Measurements from ENCODE around the gene FDXR. TPM values are rescaled to one million over a fixed set of nuclear protein-coding genes. Genes with fewer than 3 reads are reported as not detected.
"Not testable (repeated sequence)": the region's sequence is repeated elsewhere in the genome, so short reads cannot be mapped to it uniquely, and the experiment has no call there.

Gene FDXR, protein sequence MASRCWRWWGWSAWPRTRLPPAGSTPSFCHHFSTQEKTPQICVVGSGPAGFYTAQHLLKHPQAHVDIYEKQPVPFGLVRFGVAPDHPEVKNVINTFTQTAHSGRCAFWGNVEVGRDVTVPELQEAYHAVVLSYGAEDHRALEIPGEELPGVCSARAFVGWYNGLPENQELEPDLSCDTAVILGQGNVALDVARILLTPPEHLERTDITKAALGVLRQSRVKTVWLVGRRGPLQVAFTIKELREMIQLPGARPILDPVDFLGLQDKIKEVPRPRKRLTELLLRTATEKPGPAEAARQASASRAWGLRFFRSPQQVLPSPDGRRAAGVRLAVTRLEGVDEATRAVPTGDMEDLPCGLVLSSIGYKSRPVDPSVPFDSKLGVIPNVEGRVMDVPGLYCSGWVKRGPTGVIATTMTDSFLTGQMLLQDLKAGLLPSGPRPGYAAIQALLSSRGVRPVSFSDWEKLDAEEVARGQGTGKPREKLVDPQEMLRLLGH
- 5.6 TPM for total RNA-seq

DNA sequence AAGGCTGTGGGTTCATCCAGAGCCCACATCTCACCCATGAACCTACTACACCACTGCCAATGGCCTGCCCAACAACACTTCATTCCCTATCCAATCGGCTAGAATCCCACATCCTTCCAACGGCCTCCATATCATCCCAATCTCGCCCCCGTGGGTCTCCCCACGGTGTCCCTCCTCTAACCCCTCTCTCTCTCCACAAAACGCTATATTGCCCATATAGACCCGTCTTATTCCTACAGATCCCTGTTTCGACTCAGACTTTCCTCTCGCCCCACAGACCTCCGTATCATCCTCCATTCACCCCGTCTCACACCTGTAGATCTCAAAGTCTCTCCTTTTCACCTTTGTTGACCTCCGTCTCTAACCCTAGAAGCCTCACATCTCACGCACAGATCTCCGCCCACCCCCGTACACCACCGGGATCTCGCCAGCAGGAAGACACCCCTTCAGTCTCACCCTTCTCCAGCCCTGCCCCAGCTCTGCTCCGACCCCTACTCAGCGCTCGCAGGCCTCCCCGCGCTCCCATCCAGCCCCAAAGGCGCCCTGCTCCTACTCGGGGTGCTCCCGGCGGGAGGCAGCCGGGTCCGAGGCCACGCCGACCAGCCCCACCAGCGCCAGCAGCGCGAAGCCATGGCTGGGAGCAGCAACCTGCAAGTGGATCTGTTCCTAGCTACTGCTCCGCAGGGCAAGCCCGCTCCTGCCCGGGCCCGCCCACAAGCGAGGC, at the start of gene FDXR:
Gene FDXR, minus strand, starts transcription at position 682 of the 724 bp plus-strand sequence. Its CDS starts 50 bp downstream, at position 632.
- DNase-seq, result no peak

DNA sequence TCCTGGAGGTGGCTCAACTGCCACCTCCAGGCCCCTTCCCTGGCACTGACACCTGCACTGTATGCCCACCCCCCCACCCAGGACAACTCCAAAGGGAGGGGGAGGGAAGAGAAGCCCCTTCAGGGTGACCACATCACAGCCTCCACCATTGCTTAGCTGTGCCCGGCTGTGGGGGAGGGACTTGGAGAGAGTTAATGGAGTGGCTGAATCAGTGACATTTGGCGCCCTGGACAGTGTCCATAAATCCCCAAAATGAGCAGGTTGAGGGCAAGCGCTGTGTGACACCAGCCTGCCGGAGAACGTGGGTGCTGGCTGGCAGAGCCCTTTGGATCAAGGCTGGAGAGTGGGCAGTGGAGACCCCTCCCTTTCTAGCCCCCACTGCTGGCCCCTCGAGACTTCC, 49.4 kb upstream of the FDXR start:
- DNase-seq, result no peak

DNA sequence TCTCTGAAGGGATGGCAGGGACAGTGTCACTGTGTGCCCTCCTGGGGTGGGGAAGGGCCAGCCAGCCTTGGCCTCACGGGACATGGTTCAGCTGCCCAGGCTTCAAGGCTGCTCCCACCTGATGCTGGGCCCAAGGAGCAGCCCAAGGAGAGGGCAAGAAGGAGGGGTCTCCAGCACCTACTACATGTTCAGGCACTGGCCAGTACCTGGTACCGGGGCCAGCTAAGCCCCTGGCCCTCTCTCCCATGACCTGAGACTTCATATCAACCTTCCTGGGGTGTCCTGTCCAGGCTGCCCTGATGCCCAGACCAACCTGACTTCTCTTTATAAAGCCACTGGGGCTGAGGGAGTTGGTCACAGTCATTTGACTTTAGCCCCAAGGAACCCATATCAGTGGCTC, 49.0 kb upstream of the FDXR start:
- DNase-seq, result no peak

DNA sequence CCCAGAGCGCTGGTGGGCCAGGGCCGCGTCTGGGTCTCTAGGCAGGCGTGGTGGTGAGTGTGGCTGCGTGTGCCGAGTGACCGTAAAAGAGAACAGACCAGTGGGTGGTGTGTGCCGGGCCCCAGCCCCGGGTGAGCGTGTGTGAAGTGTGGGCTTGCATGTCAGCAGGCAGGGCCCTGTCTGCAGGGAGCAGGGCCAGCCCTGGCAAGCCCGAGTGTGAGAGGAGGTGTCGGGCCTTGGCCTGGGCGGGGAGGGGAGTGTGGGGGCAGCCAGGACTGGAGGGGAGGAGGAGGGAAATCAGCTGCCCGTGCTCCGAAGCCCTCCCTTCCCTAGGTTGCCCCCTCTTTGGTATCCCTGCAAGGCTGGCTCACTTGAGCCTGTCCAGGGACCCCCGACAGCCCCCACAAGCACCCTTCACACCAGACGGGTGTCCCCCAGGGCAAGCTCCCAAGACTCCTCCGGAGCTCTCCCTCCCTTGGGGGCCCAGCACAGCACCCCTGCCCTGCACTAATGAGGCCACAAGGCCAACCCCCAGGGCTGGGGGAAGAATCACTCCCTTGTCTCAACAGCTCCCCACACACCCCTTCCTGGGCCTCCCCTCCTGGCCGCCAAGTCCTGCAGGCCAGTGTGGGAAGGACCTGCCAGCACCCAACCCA, 48.4 kb upstream of the FDXR start:
- no peak for DNase-seq

DNA sequence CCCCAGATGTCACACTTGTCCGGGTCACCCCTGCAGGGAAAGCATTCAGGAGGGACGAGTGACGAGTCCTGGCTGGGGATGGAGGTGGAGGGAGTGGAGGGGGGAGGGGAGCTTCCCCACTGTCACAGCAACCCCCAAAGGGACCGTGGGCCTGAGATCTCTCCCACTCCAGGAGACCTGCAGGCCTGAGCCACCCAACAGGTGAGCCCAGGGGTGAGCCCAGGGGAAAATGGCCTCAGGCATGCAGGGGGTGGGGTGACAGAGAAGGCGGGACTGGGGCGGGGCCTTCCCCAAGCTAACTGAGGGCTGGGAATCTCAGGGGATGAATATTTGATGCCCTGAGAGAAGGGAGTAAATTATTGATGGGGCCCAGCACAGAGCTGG, 47.8 kb upstream of the FDXR start:
- DNase-seq, result no peak

DNA sequence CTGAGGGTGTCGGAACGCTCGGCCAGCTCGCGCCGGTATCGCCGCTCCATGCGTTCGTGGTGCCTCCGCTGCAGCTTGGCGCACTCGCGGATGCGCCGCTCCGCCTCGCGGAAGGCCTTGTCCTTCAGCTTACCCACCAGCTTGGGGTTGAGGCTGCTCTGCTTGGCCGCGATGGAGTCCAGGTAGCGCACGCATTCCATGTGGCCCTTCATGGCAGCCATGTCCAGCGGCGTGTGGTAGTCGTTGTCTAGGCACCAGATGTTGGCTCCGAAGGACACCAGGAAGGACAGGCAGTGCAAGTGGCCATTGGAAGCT, 47.5 kb upstream of the FDXR start:
- no peak for DNase-seq

DNA sequence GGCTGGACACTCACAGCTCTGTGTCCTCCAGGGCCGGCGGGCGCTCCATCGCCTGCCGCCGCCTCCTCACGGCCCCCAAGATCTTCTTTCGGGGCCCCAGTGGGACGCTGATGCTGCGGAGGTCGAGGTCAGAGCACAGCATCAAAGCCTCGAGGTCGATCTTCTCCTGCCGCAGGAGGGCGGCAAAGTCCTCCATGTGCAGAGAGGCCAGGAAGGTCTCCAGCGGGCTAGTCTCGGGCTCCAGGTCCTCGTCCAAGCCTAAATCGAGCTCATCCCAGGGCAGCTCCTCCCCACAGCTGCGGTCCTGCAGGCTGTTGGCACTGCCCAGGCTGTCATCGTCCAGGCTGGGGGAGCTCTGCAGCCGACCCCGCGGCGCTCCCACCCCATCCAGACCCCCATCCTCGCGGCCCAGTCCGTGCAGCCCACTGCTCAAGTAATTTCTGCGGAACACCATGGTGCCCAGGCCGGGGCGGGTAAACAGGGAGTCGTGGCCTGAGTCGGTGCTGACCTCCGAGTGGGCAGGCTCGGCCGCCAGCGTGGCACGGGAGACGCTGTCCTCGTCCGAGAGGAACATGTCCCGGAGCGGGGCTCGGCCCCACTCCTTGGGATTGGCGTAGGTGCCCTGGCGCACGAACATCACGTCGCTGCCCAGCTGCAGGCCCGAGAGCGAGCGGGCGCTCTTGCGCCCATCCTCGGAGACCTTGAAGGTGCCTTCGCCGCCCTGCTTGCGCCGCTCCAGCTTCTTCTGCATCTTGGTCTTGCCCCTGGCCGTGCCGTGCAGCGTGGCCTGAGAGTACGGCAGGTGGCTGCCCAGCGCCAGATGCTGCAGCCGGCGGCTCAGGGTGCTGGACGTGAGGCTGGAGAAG, 46.9 kb upstream of the FDXR start:
- DNase-seq, result no peak

DNA sequence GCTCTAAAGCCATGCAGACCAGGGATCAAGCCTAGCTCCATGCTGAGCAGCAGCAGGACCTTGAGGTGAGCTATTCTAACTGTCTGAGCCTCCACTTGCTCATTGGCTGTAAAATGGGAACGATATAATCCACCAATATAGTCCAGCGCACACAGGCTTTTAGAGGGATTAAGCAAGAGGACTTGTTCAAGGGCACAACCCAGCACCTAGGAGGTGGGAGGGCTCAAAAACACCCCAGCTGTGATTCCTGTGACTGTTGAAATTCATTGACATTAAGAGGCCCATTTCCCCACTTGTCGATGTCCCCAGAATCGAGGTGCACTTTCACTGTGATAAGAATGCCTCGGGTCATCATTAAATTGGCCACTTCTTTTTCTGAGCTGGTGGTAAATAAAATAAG, 46.1 kb upstream of the FDXR start:
- DNase-seq, result no peak

DNA sequence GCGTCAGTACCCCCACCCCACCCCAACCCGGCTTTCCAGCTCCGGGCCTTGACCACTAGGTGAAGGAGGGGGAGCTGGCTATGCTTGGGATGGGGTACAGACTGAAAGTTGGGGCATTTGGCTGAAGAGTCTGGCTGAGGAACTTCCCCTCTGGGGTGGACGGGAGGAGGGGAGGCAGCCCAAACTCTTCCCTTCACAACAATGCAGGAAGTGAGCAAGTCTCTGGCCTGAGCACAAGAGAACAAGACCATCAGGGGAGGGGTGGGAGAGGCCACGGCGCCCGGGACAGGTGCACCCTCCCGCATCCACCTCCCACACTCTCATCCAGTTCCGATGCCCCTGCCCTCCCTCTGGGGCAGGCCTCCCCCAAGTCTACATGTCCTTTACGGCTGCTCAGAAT, 44.6 kb upstream of the FDXR start:
- no peak for DNase-seq

DNA sequence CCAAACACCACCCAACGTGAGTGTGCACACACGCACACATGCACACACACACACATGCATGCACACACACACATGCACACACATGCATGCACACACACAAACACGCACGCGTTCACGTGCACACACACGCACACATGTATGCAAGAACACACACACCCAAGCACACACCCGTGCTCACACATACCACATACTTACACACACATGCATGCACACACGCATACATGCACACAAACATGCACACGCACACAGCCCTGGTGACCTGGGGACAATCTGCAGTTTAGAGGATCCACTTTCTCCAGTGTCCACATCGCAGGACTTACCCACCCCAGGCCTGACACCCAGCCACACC, 44.0 kb upstream of the FDXR start:
- DNase-seq, result no peak

DNA sequence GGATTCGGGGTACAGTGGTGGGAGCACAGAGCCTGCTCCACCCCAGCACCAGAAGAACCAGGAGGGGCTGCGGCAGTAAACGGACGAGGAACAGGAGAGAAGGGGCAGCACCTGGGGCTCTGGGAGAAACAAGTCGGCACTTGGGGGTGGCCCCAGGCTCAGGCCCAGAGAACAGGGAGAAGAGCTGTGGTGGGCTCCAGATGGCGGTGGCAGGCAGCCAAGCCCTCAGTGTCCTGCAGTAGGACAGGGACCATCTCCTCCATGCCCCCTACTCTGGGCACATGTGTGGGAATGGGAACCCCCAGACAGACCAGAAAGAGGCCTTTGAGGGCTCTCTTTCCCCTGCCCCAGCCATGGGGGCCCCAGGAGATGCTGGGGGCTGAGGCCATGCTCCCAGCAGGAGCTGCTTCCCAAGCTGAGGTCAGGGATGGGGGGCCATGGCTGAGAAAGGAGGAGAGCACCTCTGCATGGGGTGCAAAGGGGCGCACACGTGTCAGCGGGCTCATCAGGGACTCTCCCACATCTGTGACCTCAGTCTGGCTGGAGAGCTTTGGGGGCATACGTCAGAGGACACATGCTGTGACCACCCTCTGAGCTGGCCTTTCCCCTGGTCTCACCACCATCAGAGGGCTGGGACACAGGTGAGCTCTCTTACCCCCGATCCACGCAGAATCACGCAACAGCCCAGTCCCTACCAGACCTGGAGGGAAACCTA, 43.5 kb upstream of the FDXR start:
- no peak for DNase-seq

DNA sequence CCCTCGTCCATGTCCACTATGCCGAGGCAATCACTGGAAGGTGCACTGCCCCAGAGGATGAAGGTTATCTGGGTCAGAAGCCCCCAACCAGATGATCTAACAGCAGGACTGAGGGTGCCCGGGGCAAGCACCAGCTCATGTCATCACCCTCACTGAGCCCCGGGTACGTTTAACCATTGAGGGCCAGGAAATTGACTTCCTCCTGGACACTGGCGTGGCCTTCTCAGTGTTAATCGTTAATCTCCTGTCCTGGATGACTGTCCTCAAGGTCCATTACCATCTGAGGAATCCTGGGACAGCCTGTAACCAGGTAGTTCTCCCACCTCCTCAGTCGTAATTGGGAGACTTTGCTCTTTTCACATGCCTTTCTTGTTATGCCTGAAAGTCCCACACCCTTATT, 38.6 kb upstream of the FDXR start:
- not testable (repeated sequence) for DNase-seq

DNA sequence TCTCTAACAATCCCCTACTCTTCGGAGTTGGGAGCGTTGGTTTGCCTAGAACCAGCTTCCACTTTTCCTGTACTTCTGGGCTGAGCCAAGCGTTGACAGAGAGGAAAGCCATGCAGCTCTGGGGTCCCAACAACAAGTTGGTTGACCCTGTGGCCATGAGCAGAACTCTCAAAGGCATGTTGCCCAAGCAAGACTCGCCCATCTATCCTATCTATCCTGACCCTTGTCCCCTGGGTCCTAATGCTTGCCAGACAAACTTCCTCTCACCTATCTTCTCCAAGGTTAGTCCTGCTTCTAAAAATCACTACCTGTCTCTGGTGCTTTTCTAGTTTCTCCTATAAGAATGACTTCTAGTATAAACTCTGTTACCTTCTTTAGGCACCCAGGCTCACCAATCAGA, 36.3 kb upstream of the FDXR start:
- not testable (repeated sequence) for DNase-seq

DNA sequence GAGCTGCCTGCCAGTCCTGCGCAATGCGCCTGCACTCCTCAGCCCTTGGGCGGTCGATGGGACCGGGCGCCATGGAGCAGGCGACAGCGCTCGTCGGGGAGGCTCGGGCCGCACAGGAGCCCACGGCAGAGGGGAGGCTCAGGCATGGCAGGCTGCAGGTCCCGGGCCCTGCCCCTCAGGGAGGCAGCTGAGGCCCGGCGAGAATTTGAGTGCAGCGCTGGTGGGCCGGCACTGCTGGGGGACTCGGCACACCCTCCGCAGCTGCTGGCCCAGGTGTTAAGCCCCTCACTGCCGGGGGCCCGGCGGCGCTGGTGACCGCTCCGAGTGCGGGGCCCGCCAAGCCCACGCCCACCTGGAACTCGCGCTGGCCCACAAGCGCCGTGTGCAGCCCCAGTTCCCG, 34.2 kb upstream of the FDXR start:
- no peak for DNase-seq

DNA sequence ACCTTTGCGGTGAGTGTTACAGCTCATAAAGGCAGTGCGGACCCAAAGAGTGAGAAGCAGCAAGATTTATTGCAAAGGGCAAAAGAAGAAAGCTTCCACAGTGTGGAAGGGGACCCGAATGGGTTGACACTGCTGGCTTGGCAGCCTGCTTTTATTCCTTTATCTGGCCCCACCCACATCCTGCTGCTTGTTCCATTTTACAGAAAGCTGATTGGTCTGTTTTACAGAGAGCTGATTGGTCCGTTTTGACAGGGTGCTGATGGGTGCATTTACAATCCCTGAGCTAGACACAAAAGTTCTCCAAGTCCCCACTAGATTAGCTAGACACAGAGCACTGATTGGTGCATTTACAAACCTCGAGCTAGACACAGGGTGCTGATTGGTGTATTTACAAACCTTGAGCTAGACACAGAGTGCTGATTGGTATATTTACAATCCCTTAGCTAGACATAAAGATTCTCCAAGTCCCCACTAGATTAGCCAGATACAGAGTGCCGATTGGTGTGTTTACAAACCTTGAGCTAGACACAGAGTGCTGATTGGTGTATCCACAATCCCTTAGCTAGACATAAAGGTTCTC, 33.5 kb upstream of the FDXR start:
- DNase-seq, result not testable (repeated sequence)

DNA sequence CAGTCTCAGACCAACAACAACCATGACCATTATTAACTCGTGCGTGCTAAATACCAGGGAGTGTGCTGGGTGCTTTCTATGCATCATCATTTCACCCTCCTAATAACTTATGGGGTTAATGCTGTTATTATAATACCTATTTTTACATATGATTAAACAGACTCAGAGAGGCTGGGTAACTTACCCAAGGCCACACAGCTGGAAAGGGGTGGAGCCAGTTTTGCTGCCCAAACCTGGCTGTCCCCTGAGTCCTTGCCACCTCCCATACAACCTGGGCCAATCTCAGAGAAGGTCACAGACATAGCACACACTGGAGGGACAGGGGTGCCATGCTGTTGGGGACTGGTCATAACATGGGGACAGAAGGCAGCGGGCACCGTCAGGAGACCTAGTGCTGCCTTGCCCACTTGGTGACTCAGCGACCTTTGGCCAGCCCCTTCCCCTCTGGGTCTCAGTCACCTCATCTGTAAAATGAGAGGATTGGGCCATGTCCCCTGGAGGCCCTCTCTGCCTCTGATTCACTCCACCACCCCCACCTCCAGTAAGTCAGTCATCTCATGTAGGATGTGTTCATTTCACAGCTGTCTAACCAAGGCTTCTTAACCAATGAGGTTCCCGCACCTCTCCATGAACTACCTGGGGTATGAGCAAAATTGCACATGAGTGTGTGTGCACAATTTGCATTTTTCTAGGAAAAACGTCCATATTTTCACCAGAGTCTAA, 32.1 kb upstream of the FDXR start:
- no peak for DNase-seq

DNA sequence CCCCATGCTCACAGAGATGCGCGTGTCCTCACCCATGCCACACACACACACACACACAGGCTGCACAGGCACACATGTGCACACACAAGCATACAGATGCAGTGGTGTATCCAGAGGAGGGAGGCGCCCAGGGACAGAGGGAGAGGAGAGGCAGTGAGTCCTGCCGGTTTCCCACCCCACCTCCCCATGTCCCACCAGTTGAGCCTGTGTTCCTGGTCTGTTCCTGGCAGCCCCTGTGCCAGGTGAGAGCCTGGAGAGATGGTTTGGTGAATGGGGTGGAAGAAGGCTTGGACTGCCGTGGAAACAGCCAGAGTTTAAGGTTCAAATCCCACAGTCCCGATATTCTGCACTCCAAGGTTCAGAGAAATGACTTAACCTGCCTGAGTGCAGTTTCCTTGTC, 30.9 kb upstream of the FDXR start:
- DNase-seq, result no peak

DNA sequence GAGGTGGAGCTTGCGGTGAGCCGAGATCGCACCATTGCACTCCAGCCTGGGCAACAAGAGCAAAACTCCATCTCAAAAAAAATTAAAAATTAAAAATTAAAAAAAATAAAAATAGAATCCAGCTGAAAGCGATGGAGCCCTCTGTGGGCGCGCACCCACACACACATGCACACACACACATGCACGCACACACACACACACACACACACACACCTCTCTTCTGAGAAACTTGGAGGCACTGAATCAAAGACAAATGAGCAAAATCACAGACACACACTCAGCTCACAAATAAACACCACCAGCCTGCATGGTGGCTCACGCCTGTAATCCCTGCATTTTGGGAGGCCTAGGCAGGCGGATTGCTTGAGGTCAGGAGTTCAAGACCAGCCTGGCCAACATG, 30.2 kb upstream of the FDXR start:
- no peak for DNase-seq

DNA sequence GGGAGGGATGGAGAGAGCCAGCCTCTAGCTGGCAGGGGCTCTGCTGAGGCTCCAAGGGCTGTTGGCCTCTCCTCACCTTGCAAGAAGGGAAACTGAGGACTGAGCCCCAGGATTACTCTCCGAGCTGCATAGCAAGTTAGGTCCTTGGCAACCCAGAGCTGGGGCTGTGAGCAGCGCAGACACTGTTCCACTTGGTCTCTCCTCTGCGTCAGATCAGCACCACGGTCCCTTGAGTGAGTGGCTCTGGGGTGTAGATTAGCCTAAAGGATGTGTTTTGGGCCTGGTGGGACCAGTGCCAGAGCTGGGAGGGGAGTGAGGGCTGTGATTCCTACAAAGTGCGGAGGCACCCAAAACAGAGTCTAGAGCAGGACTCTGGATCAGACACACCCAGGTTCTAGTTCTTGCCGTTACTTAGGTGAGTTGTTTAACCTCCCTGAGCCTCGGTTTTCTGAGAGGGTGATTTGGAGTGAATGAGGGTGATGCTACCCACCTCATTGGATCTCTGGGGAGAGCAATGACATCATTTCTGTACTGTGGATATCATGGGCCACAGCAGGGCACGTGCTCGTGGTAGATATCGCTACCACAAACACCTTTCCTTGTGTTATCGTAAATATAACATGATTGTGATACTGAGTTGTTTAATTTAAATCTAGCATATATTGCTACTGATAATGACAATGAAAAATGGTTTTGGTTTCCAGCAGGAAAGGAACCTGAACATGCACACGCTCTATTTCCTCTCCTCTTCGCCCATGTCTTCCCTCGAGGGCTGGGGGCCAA, 28.8 kb upstream of the FDXR start:
- DNase-seq, result no peak

DNA sequence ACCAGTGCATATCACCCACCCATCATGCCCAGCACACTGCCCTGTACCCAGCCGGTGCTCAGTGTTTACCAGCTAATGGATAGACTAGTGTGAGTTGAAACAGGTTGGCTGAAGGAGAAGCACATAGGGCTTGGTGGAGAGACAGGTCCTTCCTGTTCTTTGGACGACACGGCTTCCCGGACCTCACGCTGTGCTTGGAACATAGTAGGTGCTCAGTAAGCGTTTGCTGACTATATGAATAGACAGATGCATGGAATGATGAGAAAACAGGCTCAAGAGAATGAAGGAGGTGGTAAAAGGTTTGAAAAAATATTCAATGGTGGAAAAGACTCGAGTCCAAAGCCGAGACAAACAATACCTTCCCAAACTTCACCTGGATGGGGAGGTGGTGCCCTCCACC, 27.4 kb upstream of the FDXR start:
- no peak for DNase-seq
